Osteoblast (primary cell): ENCODE results near the gene ABCD4. TPM values are rescaled to one million over a fixed set of nuclear protein-coding genes. Genes with fewer than 3 reads are reported as not detected.

Source experiments
- DNase-seq: peaks from one replicate; pipeline ENCODE4 v3.0.0; 2011; ENCODE audit warnings: low spot score, mixed read lengths; ENCODE audit not compliant: insufficient read length; ENCODE audit errors: missing footprints
- H2AFZ ChIP-seq: 2 replicates; pipeline ENCODE4 v1.6.0; 2011; ENCODE audit warnings: mild to moderate bottlenecking, low read length
- H3K27ac ChIP-seq: 2 replicates; pipeline ENCODE4 v1.5.1; 2011; ENCODE audit warnings: mild to moderate bottlenecking, low read depth, low read length, moderate library complexity
- H3K27me3 ChIP-seq: 2 replicates; pipeline ENCODE4 v1.6.0; 2012; ENCODE audit warnings: mild to moderate bottlenecking, control low read depth, inconsistent platforms, low read length, moderate library complexity; ENCODE audit not compliant: insufficient read depth
- H3K36me3 ChIP-seq: 2 replicates; pipeline ENCODE4 v1.5.1; 2011; ENCODE audit warnings: mild to moderate bottlenecking, low read length, control low read depth, moderate library complexity; ENCODE audit not compliant: insufficient read depth
- H3K4me1 ChIP-seq: 2 replicates; pipeline ENCODE4 v1.5.1; 2011; ENCODE audit warnings: mild to moderate bottlenecking, low read length, control low read depth, moderate library complexity; ENCODE audit not compliant: insufficient read depth
- H3K4me2 ChIP-seq: 2 replicates; pipeline ENCODE4 v1.6.0; 2011; ENCODE audit warnings: mild to moderate bottlenecking, low read length; ENCODE audit not compliant: insufficient read depth
- H3K4me3 ChIP-seq: fragments of 200-600 bp; sonication (generic); 3 replicates; pipeline ENCODE4 v1.5.1; 2012; ENCODE audit warnings: mild to moderate bottlenecking, low read length, inconsistent platforms; ENCODE audit not compliant: insufficient read depth
- H3K79me2 ChIP-seq: 2 replicates; pipeline ENCODE4 v1.6.0; 2012; ENCODE audit warnings: mild to moderate bottlenecking, low read length, control low read depth, inconsistent platforms; ENCODE audit not compliant: insufficient read depth
- H3K9me3 ChIP-seq: 2 replicates; pipeline ENCODE4 v1.5.1; 2011; ENCODE audit warnings: low read depth, low read length, control low read depth
- H4K20me1 ChIP-seq: 2 replicates; pipeline ENCODE4 v1.6.0; 2012; ENCODE audit warnings: mild to moderate bottlenecking, low read length, control low read depth; ENCODE audit not compliant: insufficient read depth
- total RNA-seq: library from RNA; depleted of rRNA; stranded (reverse); fragments of >200 nt; gene quantifications from 2 replicates; pipeline ENCODE4 v1.2.3, GENCODE V29; 2012
- TF ChIP-seq, protein P1 (sequence below): IDR thresholded peaks from 2 replicates; pipeline ENCODE4 v1.5.1; 2011; ENCODE audit warnings: mild to moderate bottlenecking, low read depth, low read length, moderate library complexity; ENCODE audit errors: extremely low read depth

The ABCD4 gene
- total RNA-seq, 1 donor = 38.7 TPM

GRCh38 chr14:74312161-74312560 is 9.4 kb upstream of the ABCD4 start:
- H3K4me2 ChIP-seq = no peak overlapping the region
- peaks cover 8% of the 10 kb centered on the region for H3K27me3 ChIP-seq
- TF ChIP-seq, protein P1, sequence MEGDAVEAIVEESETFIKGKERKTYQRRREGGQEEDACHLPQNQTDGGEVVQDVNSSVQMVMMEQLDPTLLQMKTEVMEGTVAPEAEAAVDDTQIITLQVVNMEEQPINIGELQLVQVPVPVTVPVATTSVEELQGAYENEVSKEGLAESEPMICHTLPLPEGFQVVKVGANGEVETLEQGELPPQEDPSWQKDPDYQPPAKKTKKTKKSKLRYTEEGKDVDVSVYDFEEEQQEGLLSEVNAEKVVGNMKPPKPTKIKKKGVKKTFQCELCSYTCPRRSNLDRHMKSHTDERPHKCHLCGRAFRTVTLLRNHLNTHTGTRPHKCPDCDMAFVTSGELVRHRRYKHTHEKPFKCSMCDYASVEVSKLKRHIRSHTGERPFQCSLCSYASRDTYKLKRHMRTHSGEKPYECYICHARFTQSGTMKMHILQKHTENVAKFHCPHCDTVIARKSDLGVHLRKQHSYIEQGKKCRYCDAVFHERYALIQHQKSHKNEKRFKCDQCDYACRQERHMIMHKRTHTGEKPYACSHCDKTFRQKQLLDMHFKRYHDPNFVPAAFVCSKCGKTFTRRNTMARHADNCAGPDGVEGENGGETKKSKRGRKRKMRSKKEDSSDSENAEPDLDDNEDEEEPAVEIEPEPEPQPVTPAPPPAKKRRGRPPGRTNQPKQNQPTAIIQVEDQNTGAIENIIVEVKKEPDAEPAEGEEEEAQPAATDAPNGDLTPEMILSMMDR = no peak
- no peak overlapping the region for H2AFZ ChIP-seq
- no peaks in the 10 kb centered on the region for H3K36me3 ChIP-seq
- no peaks in the 10 kb centered on the region for H3K79me2 ChIP-seq
- H3K9me3 ChIP-seq = no peaks in the 10 kb centered on the region
- DNase-seq = no peak
- no peaks in the 10 kb centered on the region for H3K4me1 ChIP-seq
- no peak overlapping the region for H3K27ac ChIP-seq
- H3K4me3 ChIP-seq = no peak overlapping the region
- H4K20me1 ChIP-seq = no peaks in the 10 kb centered on the region

GRCh38 chr14:74309125-74310022 is 6.6 kb upstream of the ABCD4 start:
- Histone ChIP-seq H3K36me3 (no peaks in the 10 kb centered on the region), H3K4me3 (no peak overlapping the region), H3K27ac (no peak overlapping the region), H2AFZ (no peak overlapping the region), H3K9me3 (no peaks in the 10 kb centered on the region), H3K79me2 (no peaks in the 10 kb centered on the region), H3K4me1 (no peaks in the 10 kb centered on the region), H3K4me2 (no peak overlapping the region), H3K27me3 (peaks cover 5% of the 10 kb centered on the region), H4K20me1 (no peaks in the 10 kb centered on the region)
- DNase-seq = no peak
- TF ChIP-seq, protein P1 = no peak

DNA sequence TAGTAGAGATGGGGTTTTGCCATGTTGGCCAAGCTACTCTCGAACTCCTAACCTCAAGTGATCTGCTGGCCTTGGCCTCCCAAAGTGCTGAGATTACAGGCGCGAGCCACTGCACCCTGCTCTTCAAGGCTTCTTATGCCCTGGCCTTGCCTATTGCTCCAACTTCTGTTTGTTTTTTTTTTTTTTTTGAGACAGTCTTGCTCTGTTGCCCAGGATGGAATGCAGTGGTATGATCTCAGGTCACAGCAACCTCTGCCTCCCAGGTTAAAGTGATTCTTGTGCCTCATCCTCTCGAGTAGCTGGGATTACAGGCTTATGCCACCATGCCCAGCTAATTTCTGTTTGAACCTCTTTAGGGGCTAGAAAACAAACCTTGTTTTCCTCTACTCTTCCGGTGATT is 6.0 kb upstream of the ABCD4 start:
- H3K4me3 ChIP-seq = no peak overlapping the region
- no peak overlapping the region for H3K27ac ChIP-seq
- no peaks in the 10 kb centered on the region for H3K79me2 ChIP-seq
- H3K36me3 ChIP-seq = no peaks in the 10 kb centered on the region
- no peaks in the 10 kb centered on the region for H3K4me1 ChIP-seq
- no peak overlapping the region for H3K4me2 ChIP-seq
- no peak for DNase-seq
- H2AFZ ChIP-seq = no peak overlapping the region
- no peaks in the 10 kb centered on the region for H3K9me3 ChIP-seq
- no peaks in the 10 kb centered on the region for H4K20me1 ChIP-seq
- peaks cover 5% of the 10 kb centered on the region for H3K27me3 ChIP-seq
- TF ChIP-seq, protein P1 = no peak

DNA sequence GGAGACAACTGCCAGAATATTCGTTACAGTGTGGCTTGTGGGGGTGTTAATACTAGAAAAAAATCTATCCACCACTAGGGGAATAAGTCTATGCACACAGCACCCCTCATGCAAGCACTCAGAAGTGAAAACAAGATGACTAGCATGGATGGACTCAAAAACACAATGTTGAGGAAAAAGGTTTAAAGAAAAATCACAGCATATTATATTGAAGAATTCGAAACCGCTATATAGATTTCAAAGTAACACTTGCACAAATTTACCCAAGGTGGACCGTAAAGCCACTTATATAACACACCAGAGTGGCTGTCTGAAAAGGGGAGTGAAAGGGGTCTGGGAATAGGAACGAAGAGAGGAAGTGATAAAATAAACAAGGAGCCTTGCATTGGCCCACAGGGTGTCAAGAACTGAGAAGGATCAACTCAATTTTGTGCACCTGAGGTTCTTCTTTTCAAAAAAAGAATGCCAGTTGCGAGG is 544 bp downstream of the ABCD4 start:
- Histone ChIP-seq H3K36me3 (peaks cover 6% of the 10 kb centered on the region), H3K27me3 (no peaks in the 10 kb centered on the region)
- peak; percentile 90 for DNase-seq

More for the DNA sequence above, 544 bp downstream of the ABCD4 start:
- peak overlapping the region; percentile 96 for H2AFZ ChIP-seq
- peak overlapping the region; percentile 97 for H3K4me3 ChIP-seq
- peaks cover 9% of the 10 kb centered on the region for H4K20me1 ChIP-seq
- peaks cover 33% of the 10 kb centered on the region for H3K79me2 ChIP-seq
- TF ChIP-seq, protein P1 = peak; percentile 69
- peaks cover 15% of the 10 kb centered on the region for H3K4me1 ChIP-seq
- no peaks in the 10 kb centered on the region for H3K9me3 ChIP-seq
- H3K4me2 ChIP-seq = peak overlapping the region; percentile 99
- H3K27ac ChIP-seq = peak overlapping the region; percentile 74
